IMR-90 (cell line): ENCODE results near the gene THOC2. TPM values are rescaled to one million over a fixed set of nuclear protein-coding genes. Genes with fewer than 3 reads are reported as not detected.

ENCODE experiments used
- ATAC-seq: fragments of 200-7000 bp; cut with Tn5 transposase; 2 replicates; pipeline ENCODE4 v1.9.1; 2020; ENCODE audit warnings: low read depth, mild to moderate bottlenecking, moderate library complexity
- BruUV-seq: library from RNA; stranded (reverse); fragments of 400-500 nt; replicated peaks from 2 replicates; lab custom pipeline; 2021; lab: Mats Ljungman, UMichigan
- CTCF ChIA-PET: fragments of 300-600 bp; formaldehyde crosslinking; extraction: SDS; loops from one replicate; lab custom pipeline; 2021; ENCODE audit warnings: antibody characterized with exemption; lab: Yijun Ruan, JAX
- POLR2A ChIA-PET: fragments of 300-600 bp; sonication (Branson Sonifier 250); formaldehyde crosslinking; loops from one replicate; lab custom pipeline; 2022; ENCODE audit warnings: antibody characterized with exemption; ENCODE audit not compliant: unreplicated experiment; lab: Charles Lee
- DNase-seq: peaks from one replicate; pipeline ENCODE4 v3.0.0; 2013
- H2AFZ ChIP-seq: replicated peaks from 2 replicates; pipeline ENCODE3; 2013; ENCODE audit warnings: low read length, mild to moderate bottlenecking; ENCODE audit not compliant: poor library complexity
- H2AK5ac ChIP-seq: 2 replicates; pipeline ENCODE4 v1.6.1; 2013; ENCODE audit warnings: low read depth, low read length, inconsistent platforms
- H2AK9ac ChIP-seq: replicated peaks from 2 replicates; pipeline ENCODE3; 2013; ENCODE audit warnings: mild to moderate bottlenecking, low read depth, low read length, moderate library complexity; ENCODE audit not compliant: poor library complexity
- H2BK120ac ChIP-seq: 2 replicates; pipeline ENCODE4 v1.6.1; 2013; ENCODE audit warnings: low read depth, low read length, inconsistent platforms
- H2BK15ac ChIP-seq: 3 replicates; pipeline ENCODE4 v1.6.1; 2013; ENCODE audit warnings: low read depth, low read length, inconsistent platforms
- H2BK20ac ChIP-seq: 2 replicates; pipeline ENCODE4 v1.6.1; 2013; ENCODE audit warnings: low read depth, mild to moderate bottlenecking, inconsistent platforms, low read length, moderate library complexity
- H2BK5ac ChIP-seq: 2 replicates; pipeline ENCODE4 v1.6.1; 2013; ENCODE audit warnings: mild to moderate bottlenecking, low read depth, low read length, inconsistent platforms; ENCODE audit not compliant: poor library complexity, severe bottlenecking
- H3K14ac ChIP-seq: replicated peaks from 2 replicates; pipeline ENCODE4 v1.6.1; 2013; ENCODE audit warnings: low read depth, low read length, inconsistent platforms
- H3K18ac ChIP-seq: 2 replicates; pipeline ENCODE4 v1.6.1; 2013; ENCODE audit warnings: low read depth, low read length, control low read depth
- H3K23ac ChIP-seq: 2 replicates; pipeline ENCODE4 v1.6.1; 2013; ENCODE audit warnings: low read depth, low read length, inconsistent platforms
- H3K27ac ChIP-seq: 2 replicates; pipeline ENCODE4 v1.5.1; 2013; ENCODE audit warnings: mild to moderate bottlenecking, control low read depth, low read length; ENCODE audit not compliant: insufficient read depth
- H3K27me3 ChIP-seq: 2 replicates; pipeline ENCODE4 v1.6.1; 2013; ENCODE audit warnings: low read length; ENCODE audit not compliant: control insufficient read depth, insufficient read depth
- H3K36me3 ChIP-seq: 2 replicates; pipeline ENCODE4 v1.6.1; 2013; ENCODE audit warnings: low read length, mixed read lengths; ENCODE audit not compliant: control insufficient read depth, insufficient read depth
- H3K4ac ChIP-seq: 2 replicates; pipeline ENCODE4 v1.6.1; 2013; ENCODE audit warnings: low read depth, low read length, inconsistent platforms
- H3K4me1 ChIP-seq: 2 replicates; pipeline ENCODE4 v1.6.1; 2013; ENCODE audit warnings: low read length, mixed read lengths; ENCODE audit not compliant: control insufficient read depth, insufficient read depth
- H3K4me2 ChIP-seq: 2 replicates; pipeline ENCODE4 v1.6.1; 2013; ENCODE audit warnings: low read depth, mild to moderate bottlenecking, control low read depth, low read length, moderate library complexity
- H3K4me3 ChIP-seq: 2 replicates; pipeline ENCODE4 v1.5.1; 2013; ENCODE audit warnings: low read depth, mild to moderate bottlenecking, control low read depth, low read length, moderate library complexity; ENCODE audit not compliant: insufficient read depth
- H3K56ac ChIP-seq: 2 replicates; pipeline ENCODE4 v1.6.1; 2013; ENCODE audit warnings: low read length, inconsistent platforms; ENCODE audit not compliant: insufficient read depth; ENCODE audit errors: extremely low read depth
- H3K79me1 ChIP-seq, 2 experiments: 2 replicates each; pipeline ENCODE4 v1.6.1; 2013; ENCODE audit warnings: low read length in 2 of 2, inconsistent platforms in 1 of 2, low read depth in 1 of 2
- H3K9ac ChIP-seq: 2 replicates; pipeline ENCODE4 v1.6.1; 2013; ENCODE audit warnings: low read depth, low read length, control low read depth
- H3K9me1 ChIP-seq: 2 replicates; pipeline ENCODE4 v1.6.1; 2013; ENCODE audit warnings: low read length, inconsistent platforms; ENCODE audit not compliant: insufficient read depth
- H3K9me3 ChIP-seq: 2 replicates; pipeline ENCODE4 v1.6.1; 2013; ENCODE audit warnings: low read length; ENCODE audit not compliant: control insufficient read depth, insufficient read depth
- H4K20me1 ChIP-seq: 2 replicates; pipeline ENCODE4 v1.6.1; 2013; ENCODE audit warnings: low read length, inconsistent platforms; ENCODE audit not compliant: insufficient read depth
- H4K5ac ChIP-seq: 2 replicates; pipeline ENCODE4 v1.6.1; 2013; ENCODE audit warnings: mild to moderate bottlenecking, low read depth, low read length, control low read depth
- H4K8ac ChIP-seq, 2 experiments: 2 replicates each; pipeline ENCODE4 v1.6.1; 2013; ENCODE audit warnings: low read depth in 2 of 2, low read length in 2 of 2, control low read depth in 1 of 2, inconsistent platforms in 1 of 2
- H4K91ac ChIP-seq: 2 replicates; pipeline ENCODE4 v1.6.1; 2013; ENCODE audit warnings: low read depth, low read length, inconsistent platforms; ENCODE audit not compliant: insufficient read depth
- CEBPB ChIP-seq: IDR thresholded peaks from 2 replicates; pipeline ENCODE4 v1.6.1; 2012; ENCODE audit warnings: low read depth, low read length, improper control_type of control experiment
- CTCF ChIP-seq: conservative IDR thresholded peaks from 2 replicates; pipeline ENCODE4 v1.5.1; 2012; ENCODE audit warnings: mild to moderate bottlenecking, low read depth, low read length, improper control_type of control experiment
- ELK1 ChIP-seq: fragments of 150-350 bp; IDR thresholded peaks from 2 replicates; pipeline ENCODE4 v1.6.1; 2016; ENCODE audit warnings: low read depth, mild to moderate bottlenecking, low read length, moderate library complexity, borderline replicate concordance
- FOS ChIP-seq: fragments of 150-350 bp; IDR thresholded peaks from 2 replicates; pipeline ENCODE4 v1.6.1; 2016; ENCODE audit warnings: low read depth, low read length
- MAFK ChIP-seq: IDR thresholded peaks from 2 replicates; pipeline ENCODE4 v1.6.1; 2012; ENCODE audit warnings: low read depth, low read length, improper control_type of control experiment
- MXI1 ChIP-seq: IDR thresholded peaks from 2 replicates; pipeline ENCODE4 v1.6.1; 2012; ENCODE audit warnings: low read depth, mild to moderate bottlenecking, low read length, moderate library complexity, borderline replicate concordance
- NFE2L2 ChIP-seq: fragments of 150-350 bp; IDR thresholded peaks from 2 replicates; pipeline ENCODE4 v1.6.1; 2016; ENCODE audit warnings: low read depth, mild to moderate bottlenecking, low read length
- RAD21 ChIP-seq: IDR thresholded peaks from 2 replicates; pipeline ENCODE4 v1.6.1; 2012; ENCODE audit warnings: low read length, improper control_type of control experiment
- RCOR1 ChIP-seq: IDR thresholded peaks from 2 replicates; pipeline ENCODE4 v1.6.1; 2012; ENCODE audit warnings: mild to moderate bottlenecking, low read length, improper control_type of control experiment; ENCODE audit not compliant: insufficient replicate concordance
- RFX5 ChIP-seq: IDR thresholded peaks from 2 replicates; pipeline ENCODE4 v1.8.0; 2012; ENCODE audit warnings: low read depth, mild to moderate bottlenecking, low read length, moderate library complexity
- SMC3 ChIP-seq: fragments of 150-350 bp; IDR thresholded peaks from 2 replicates; pipeline ENCODE4 v1.6.1; 2016; ENCODE audit warnings: low read depth, mild to moderate bottlenecking, antibody characterized with exemption, low read length, moderate library complexity
- WGBS, 2 experiments: methylation state at CpG; one replicate each; pipeline versions ENCODE4 v1.1.5 to v1.1.7; 2013; ENCODE audit warnings: missing lambda C conversion rate in 2 of 2; ENCODE audit not compliant: insufficient read length in 1 of 2; ENCODE audit errors: extremely low coverage in 2 of 2; 5-methylcytosine and 5-hydroxymethylcytosine counted together
- dilution Hi-C: fragments of 300-500 bp; cut with HindIII; formaldehyde crosslinking; loops from one replicate; pipeline ENCODE4 v1.14.3; 2018; ENCODE audit warnings: low sequenced_read_pairs; ENCODE audit not compliant: unreplicated experiment
- in situ Hi-C: fragments of 300-500 bp; cut with MboI; formaldehyde crosslinking; loops from 3 replicates; pipeline ENCODE4 v1.14.3; 2019; ENCODE audit warnings: low sequenced_read_pairs, inconsistent platforms, mixed read lengths
- intact Hi-C: fragments of 100-400 bp; cut with micrococcal nuclease; formaldehyde crosslinking; loops from 2 replicates; pipeline ENCODE4 v1.10.0; 2022
- polyA plus RNA-seq, 3 experiments: library from polyadenylated mRNA; depleted of rRNA; stranded (reverse); fragments of >200 nt; gene quantifications; 2 replicates each; pipeline ENCODE4 v1.2.3, GENCODE V29; 2012; ENCODE audit warnings: low replicate concordance in 1 of 3
- total RNA-seq: library from RNA; depleted of rRNA; stranded (reverse); fragments of >200 nt; gene quantifications from 2 replicates; pipeline ENCODE4 v1.2.3, GENCODE V29; 2012

The THOC2 gene
- total and polyA plus RNA-seq, 2 of the 4 experiments (the other 2 are of a cell fraction), result 42.9 to 58.8 TPM

- Histone ChIP-seq H3K14ac (no peak overlapping the region), H3K36me3 (no peaks in the 10 kb centered on the region), H3K9me1 (no peaks in the 10 kb centered on the region), H3K23ac (no peak overlapping the region), H4K5ac (no peak overlapping the region), H4K8ac (no peak overlapping the region), H3K27me3 (no peaks in the 10 kb centered on the region), H3K9me3 (no peaks in the 10 kb centered on the region), H4K91ac (no peak overlapping the region), H3K4me3 (no peak overlapping the region), H4K20me1 (no peaks in the 10 kb centered on the region), H3K4ac (no peak overlapping the region), H3K79me1 (no peaks in the 10 kb centered on the region), H3K18ac (no peak overlapping the region), H2BK15ac (no peak overlapping the region), H3K9ac (no peak overlapping the region), H3K56ac (no peak overlapping the region), H2BK120ac (no peak overlapping the region), H2AFZ (no peak overlapping the region), H2BK20ac (no peak overlapping the region), H3K4me1 (no peaks in the 10 kb centered on the region), H2AK5ac (no peak overlapping the region), H3K27ac (no peak overlapping the region), H2BK5ac (no peak overlapping the region), H3K4me2 (no peak overlapping the region), H2AK9ac (no peak overlapping the region)
- no peak for TF ChIP-seq SMC3
- no peak for TF ChIP-seq MXI1
- TF ChIP-seq RFX5, result no peak
- TF ChIP-seq NFE2L2, result no peak
- TF ChIP-seq CEBPB, result no peak
- no peak for TF ChIP-seq FOS
- no peak for TF ChIP-seq MAFK
- TF ChIP-seq ELK1, result no peak
- TF ChIP-seq CTCF, result no peak
- no peak for TF ChIP-seq RCOR1
- TF ChIP-seq RAD21, result no peak
- ATAC-seq, result no peak
- POLR2A ChIA-PET, result no interaction called here
- no TSS peak for BruUV-seq
- DNase-seq, result no peak
- in situ Hi-C loops (no loop called here), dilution Hi-C loops (no loop called here), intact Hi-C loops (no loop called here)
- WGBS, 2 experiments, result 78% methylated on average over 19 of the region's 32 CpGs; no CpG with 5 or more reads in 1 of the 2 experiments
- CTCF ChIA-PET, result no interaction called here
Observed at GRCh38 chrX:123562342-123563146, 170.3 kb downstream of the THOC2 start.
